Activated CD8-positive, alpha-beta T cell treated with anti-CD3 and anti-CD28 coated beads, Interleukin-2, amount 10 ng/mL, durations not matched to agents 7 days and 5 days (primary cell): ENCODE data around the gene KLK10. TPM values are rescaled to one million over a fixed set of nuclear protein-coding genes. Genes with fewer than 3 reads are reported as not detected.
A peak's percentile ranks its signal among the peaks of the same experiment; 100 is the strongest.
"Not testable (repeated sequence)": the region's sequence is repeated elsewhere in the genome, so short reads cannot be mapped to it uniquely, and the experiment has no call there.

ENCODE experiments used
- ATAC-seq: fragments of 150-1000 bp; cut with Tn5 transposase; one replicate; pipeline ENCODE4 v1.10.0; 2021; ENCODE audit warnings: moderate library complexity
- CTCF ChIA-PET: fragments of 350-600 bp; sonication (Branson Sonifier 250); formaldehyde crosslinking; loops from one replicate; lab custom pipeline; 2021; ENCODE audit warnings: antibody characterized with exemption; lab: Charles Lee
- POLR2A ChIA-PET: fragments of 350-600 bp; sonication (Branson Sonifier 250); formaldehyde crosslinking; loops from one replicate; lab custom pipeline; 2021; ENCODE audit warnings: antibody characterized with exemption; lab: Charles Lee
- DNase-seq: peaks from one replicate; pipeline ENCODE4 v3.0.0-alpha.2; 2020
- H3K27ac Mint-ChIP-seq: one replicate; pipeline ENCODE4 v1.8.0; 2021; ENCODE audit warnings: mild to moderate bottlenecking, mixed read lengths
- H3K27me3 Mint-ChIP-seq: one replicate; pipeline ENCODE4 v1.8.0; 2021; ENCODE audit warnings: low read depth, mixed read lengths
- H3K36me3 Mint-ChIP-seq: one replicate; pipeline ENCODE4 v1.8.0; 2021; ENCODE audit warnings: low read depth, mixed read lengths
- H3K4me1 Mint-ChIP-seq: one replicate; pipeline ENCODE4 v1.8.0; 2021; ENCODE audit warnings: low read depth, mixed read lengths
- H3K4me3 Mint-ChIP-seq: one replicate; pipeline ENCODE4 v1.8.0; 2021; ENCODE audit warnings: mild to moderate bottlenecking, mixed read lengths
- H3K9me3 Mint-ChIP-seq: one replicate; pipeline ENCODE4 v1.8.0; 2022; ENCODE audit warnings: mixed read lengths; ENCODE audit not compliant: insufficient read depth
- total RNA-seq, 2 experiments: library from RNA; stranded (reverse); gene quantifications; one replicate each; pipeline ENCODE4 v1.2.3, GENCODE V29; 2021

Gene KLK10
- total RNA-seq, 2 experiments from 2014 or later, result not detected

DNA sequence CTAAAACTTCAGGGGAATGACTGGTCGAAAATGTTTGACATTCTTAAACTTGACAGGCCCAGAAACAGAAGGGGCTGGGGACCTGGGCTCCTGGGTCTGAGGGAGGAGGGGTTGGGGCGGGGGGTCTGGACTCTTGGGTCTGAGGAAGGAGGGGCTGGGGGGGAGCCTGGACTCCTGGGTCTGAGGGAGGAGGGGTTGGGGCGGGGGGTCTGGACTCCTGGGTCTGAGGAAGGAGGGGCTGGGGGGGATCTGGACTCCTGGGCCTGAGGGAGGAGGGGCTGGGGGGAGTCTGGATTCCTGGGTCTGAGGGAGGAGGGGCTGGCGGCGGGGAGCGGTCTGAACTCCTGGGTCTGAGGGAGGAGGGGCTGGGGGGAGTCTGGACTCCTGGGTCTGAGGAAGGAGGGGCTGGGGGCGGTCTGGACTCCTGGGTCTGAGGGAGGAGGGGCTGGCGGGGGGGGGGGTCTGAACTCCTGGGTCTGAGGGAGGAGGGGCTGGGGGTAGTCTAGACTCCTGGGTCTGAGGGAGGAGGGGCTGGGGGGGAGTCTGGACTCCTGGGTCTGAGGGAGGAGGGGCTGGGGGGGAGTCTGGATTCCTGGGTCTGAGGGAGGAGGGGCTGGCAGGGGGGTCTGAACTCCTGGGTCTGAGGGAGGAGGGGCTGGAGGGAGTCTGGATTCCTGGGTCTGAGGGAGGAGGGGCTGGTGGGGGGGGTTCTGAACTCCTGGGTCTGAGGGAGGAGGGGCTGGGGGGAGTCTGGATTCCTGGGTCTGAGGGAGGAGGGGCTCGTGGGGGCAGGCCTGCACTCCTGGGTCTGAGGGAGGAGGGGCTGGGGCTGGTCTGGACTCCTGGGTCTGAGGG, 44.6 kb downstream of the KLK10 start:
- no peak overlapping the region for H3K4me3 Mint-ChIP-seq
- no peaks in the 10 kb centered on the region for H3K9me3 Mint-ChIP-seq
- H3K27me3 Mint-ChIP-seq, result peaks cover 8% of the 10 kb centered on the region
- ChIA-PET POLR2A (no interaction called here), CTCF (no interaction called here)
- no peaks in the 10 kb centered on the region for H3K4me1 Mint-ChIP-seq
- H3K27ac Mint-ChIP-seq, result peak overlapping the region; percentile 57
- ATAC-seq (no peak), DNase-seq (no peak)
- H3K36me3 Mint-ChIP-seq, result no peaks in the 10 kb centered on the region

DNA sequence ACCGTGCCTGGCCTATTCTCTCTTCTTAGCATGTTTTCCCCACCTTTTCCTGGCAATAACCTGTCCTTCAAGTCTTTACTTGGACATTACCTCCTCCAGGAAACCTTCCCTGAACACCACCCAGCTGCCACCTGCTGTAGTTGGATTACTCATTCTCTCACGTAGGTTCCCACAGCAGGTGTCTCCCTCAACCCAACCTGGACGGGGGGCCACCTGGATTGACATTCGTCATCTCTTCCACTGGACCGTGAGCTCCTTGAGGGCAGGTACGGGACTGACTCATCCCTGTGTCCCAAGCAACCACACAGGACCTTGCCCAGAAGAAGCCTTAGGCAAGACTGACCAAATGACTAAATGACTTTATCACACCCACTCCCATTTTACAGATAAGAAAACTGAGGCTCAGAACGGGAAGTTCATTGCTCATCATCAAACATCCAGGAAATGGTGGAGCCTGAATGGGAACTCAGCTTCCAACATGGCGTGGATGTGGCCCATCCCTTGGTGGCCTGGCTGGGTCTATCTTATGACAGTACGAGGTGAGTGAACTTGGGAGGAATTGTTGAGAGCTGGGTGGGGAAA, 46.6 kb downstream of the KLK10 start:
- DNase-seq, result no peak
- POLR2A ChIA-PET, result no interaction called here
- H3K27me3 Mint-ChIP-seq, result peaks cover 8% of the 10 kb centered on the region
- no peak overlapping the region for H3K27ac Mint-ChIP-seq
- no peaks in the 10 kb centered on the region for H3K36me3 Mint-ChIP-seq
- H3K4me1 Mint-ChIP-seq, result no peaks in the 10 kb centered on the region
- H3K9me3 Mint-ChIP-seq, result no peaks in the 10 kb centered on the region
- H3K4me3 Mint-ChIP-seq, result no peak overlapping the region
- CTCF ChIA-PET, result no interaction called here
- no peak for ATAC-seq

DNA sequence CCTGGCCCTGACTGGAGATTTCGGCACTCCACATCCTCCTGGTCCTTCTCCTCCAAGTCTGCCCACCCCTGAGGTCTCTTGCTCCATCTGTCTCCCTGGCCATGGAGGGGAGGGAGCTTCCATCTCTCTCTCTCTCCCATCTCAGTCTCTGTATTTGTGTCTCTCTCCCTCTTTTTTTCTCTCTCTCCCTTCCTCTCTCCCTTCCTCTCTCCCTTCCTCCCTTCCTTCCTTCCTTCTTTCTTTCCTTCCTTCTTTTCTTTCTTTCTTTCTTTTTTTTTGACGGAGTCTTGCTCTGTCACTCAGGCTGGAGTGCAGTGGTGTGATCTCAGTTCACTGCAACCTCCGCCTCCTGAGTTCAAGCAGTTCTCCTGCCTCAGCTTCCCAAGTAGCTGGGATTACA, 49.7 kb downstream of the KLK10 start:
- POLR2A ChIA-PET, H3K27me3 Mint-ChIP-seq, DNase-seq, H3K27ac Mint-ChIP-seq, ATAC-seq, H3K9me3 Mint-ChIP-seq, H3K4me3 Mint-ChIP-seq, H3K4me1 Mint-ChIP-seq, CTCF ChIA-PET, H3K36me3 Mint-ChIP-seq: not testable (repeated sequence)

DNA sequence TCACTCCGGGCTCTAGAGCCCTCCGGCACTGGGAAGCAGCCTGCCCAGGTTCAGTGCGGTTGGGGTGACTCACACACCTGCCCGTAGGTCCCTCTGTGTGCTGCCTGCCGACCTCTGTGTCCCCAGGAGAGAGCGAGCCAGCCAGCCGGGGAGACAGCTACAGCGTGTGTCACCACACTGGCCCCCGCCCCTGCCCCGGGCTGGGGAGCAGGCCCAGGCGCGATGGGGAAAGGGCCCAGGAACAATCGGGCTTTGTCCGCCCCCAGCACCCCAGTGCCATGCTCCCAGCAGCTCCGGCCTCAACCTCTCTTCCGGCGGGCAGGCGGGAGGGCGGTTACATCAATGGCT, 50.1 kb downstream of the KLK10 start, which contains the start of gene KLK6:
KLK6 (minus strand) TSS at position 179 of the 348 bp plus-strand sequence. CDS start 1,487 bp downstream, outside the sequence.
- ChIA-PET POLR2A (no interaction called here), CTCF (no interaction called here)
- peaks cover 4% of the 10 kb centered on the region for H3K27me3 Mint-ChIP-seq
- DNase-seq, result no peak
- no peaks in the 10 kb centered on the region for H3K36me3 Mint-ChIP-seq
- H3K27ac Mint-ChIP-seq, result no peak within 1 kb of the TSS
- H3K4me3 Mint-ChIP-seq, result no peak within 1 kb of the TSS
- no peaks in the 10 kb centered on the region for H3K4me1 Mint-ChIP-seq
- H3K9me3 Mint-ChIP-seq, result no peaks in the 10 kb centered on the region
- no peak for ATAC-seq

DNA sequence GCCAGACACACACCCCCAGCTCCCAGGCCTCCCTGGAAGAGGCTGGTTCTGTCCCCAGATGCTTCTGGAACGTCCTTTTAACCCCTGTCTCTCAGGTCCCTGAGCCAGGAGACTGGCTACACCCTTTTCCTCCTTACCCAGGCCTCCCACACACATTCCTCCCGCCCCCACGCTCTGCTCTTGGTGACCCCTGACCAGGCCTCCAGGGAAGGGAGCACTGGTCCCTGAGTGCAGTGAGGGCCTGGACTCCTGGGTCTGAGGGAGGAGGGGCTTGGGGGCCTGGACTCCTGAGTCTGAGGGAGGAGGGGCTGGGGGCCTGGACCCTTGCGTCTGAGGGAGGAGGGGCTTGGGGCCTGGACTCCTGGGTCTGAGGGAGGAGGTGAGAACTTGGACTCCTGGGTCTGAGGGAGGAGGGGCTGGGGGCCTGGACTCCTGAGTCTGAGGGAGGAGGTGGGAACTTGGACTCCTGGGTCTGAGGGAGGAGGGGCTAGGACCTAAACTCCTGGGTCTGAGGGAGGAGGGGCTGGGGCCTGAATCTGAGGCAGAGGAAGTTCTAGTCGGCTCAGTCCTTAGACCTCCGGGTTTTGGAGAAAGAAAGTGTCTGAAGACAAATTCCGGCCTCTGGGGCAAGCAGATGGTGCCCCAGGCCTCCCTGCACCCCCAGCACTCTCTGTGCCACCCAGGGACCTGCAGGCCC, 50.6 kb downstream of the KLK10 start:
- ATAC-seq (no peak), DNase-seq (no peak)
- peaks cover 4% of the 10 kb centered on the region for H3K27me3 Mint-ChIP-seq
- POLR2A ChIA-PET, result no interaction called here
- H3K9me3 Mint-ChIP-seq, result no peaks in the 10 kb centered on the region
- H3K4me1 Mint-ChIP-seq, result no peaks in the 10 kb centered on the region
- CTCF ChIA-PET, result no interaction called here
- H3K27ac Mint-ChIP-seq, result no peak overlapping the region
- no peak overlapping the region for H3K4me3 Mint-ChIP-seq
- H3K36me3 Mint-ChIP-seq, result no peaks in the 10 kb centered on the region

DNA sequence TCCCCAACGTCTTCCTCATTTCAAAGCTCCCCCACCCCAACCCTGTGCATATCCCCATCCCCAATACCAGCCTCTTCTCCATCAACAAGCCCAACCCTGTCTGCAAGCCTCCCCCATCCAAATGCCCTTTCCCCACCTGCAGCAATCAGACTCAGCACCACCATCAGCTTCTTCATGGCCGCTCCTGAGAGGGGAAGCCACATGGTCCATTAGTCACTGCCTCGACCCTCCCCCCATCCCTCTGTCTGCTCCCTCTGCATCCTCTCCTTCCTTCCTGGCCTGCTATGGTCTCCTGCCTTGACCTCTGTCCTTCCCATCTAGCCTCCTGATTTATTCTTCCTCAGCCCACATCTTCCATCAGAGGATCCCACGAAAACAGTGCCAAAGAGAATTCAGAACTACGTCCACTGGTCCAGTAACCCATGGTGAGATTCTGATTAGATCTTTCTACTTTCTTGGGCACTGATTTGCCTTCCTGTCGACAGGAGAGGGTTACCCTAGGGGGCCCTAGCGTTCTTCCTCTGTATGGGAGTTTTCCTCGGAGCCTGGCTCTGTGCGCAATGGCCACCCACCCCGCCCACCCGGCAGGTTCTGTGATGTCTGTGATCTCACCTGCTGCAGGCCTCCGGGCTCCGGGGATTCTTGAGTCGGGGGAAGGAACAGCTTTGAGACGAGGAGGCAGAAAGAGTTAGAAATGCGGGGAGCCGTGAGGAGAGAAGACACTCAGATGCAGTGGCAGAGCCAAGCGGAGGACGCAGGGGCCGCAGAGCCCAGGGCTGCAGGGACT, 51.4 kb downstream of the KLK10 start:
- Mint-ChIP-seq H3K4me3 (no peak overlapping the region), H3K27me3 (peaks cover 4% of the 10 kb centered on the region), H3K4me1 (no peaks in the 10 kb centered on the region), H3K36me3 (no peaks in the 10 kb centered on the region), H3K9me3 (no peaks in the 10 kb centered on the region), H3K27ac (no peak overlapping the region)
- ATAC-seq (no peak), DNase-seq (no peak)
- CTCF ChIA-PET, result no interaction called here
- POLR2A ChIA-PET, result no interaction called here

DNA sequence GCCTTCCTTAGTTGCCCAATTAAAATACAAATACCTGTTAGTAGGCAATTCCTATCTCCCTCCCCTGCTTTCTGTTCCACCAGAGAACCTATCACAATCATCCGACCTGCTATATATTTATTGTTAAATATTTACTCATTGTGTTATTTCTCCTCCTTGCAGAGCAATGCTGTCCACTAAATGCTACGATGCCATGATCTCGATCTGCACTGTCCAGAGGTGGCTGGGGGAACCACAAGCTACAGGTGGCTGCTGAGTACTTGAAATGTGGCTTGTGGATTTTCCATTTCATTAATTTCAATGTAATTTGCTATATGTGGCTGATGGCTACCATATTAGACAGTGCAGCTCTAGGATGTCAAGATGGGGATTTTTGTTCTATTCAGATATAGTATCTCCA, 55.2 kb downstream of the KLK10 start:
- Mint-ChIP-seq H3K4me1 (no peaks in the 10 kb centered on the region), H3K27ac (no peak overlapping the region), H3K9me3 (no peaks in the 10 kb centered on the region), H3K36me3 (no peaks in the 10 kb centered on the region), H3K27me3 (no peaks in the 10 kb centered on the region), H3K4me3 (no peak overlapping the region)
- ChIA-PET POLR2A (no interaction called here), CTCF (no interaction called here)
- no peak for ATAC-seq
- DNase-seq, result no peak

DNA sequence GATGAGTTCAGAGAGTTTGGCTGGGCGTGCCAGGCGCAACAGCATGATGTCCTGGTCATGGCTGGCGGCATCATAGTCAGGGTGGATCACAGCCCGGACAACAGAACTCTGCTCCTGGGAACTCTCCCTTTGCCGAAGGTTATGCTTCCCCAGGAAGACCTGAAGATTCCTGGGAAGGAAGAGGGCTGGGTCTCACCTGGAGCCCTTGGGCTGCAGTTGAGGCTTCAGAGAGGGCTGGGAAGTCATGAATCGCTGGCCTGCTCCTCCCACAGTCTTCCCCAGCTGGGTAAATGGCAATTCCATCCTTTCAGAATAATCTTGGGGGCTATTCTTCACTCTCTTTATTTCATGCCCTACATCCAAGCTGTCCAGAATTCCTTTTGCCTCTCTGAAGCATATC, 56.1 kb downstream of the KLK10 start:
- Mint-ChIP-seq H3K36me3 (no peaks in the 10 kb centered on the region), H3K27ac (no peak overlapping the region), H3K27me3 (no peaks in the 10 kb centered on the region), H3K9me3 (no peaks in the 10 kb centered on the region), H3K4me1 (no peaks in the 10 kb centered on the region), H3K4me3 (no peak overlapping the region)
- ChIA-PET POLR2A (no interaction called here), CTCF (no interaction called here)
- DNase-seq, result no peak
- ATAC-seq, result no peak

Other genes with a start within 250 kb of the KLK10 start
- gene GPR32, start 249.2 kb downstream of the KLK10 start, total RNA-seq, result not detected
- gene ACP4, start 229.3 kb downstream of the KLK10 start, total RNA-seq, result not detected
- gene KLK1, start 195.9 kb downstream of the KLK10 start, total RNA-seq, result under 1 TPM; 0.45 to 0.47 TPM
- not detected for gene KLK15, start 186.1 kb downstream of the KLK10 start, total RNA-seq
- gene KLK3, start 164.8 kb downstream of the KLK10 start, total RNA-seq, result not detected
- gene KLK2, start 146.3 kb downstream of the KLK10 start, total RNA-seq, result not detected
- not detected for gene KLK4, start 108.3 kb downstream of the KLK10 start, total RNA-seq
- gene KLK5, start 66.7 kb downstream of the KLK10 start, total RNA-seq, result not detected
- gene KLK6, start 50.1 kb downstream of the KLK10 start, total RNA-seq, result not detected
- not detected for gene KLK7, start 35.8 kb downstream of the KLK10 start, total RNA-seq
- gene KLK8, start 18.1 kb downstream of the KLK10 start, total RNA-seq, result not detected
- not detected for gene KLK11, start 6.9 kb upstream of the KLK10 start, total RNA-seq
- not detected for gene KLK12, start 15.3 kb upstream of the KLK10 start, total RNA-seq
- gene KLK13, start 45.4 kb upstream of the KLK10 start, total RNA-seq, result not detected
- under 1 TPM in 1 of 2 experiments, not detected in 1; 0.57 TPM for gene KLK14, start 63.2 kb upstream of the KLK10 start, total RNA-seq
- 1 to 10 TPM; 8.7 to 10.0 TPM for gene CTU1, start 88.7 kb upstream of the KLK10 start, total RNA-seq
- under 1 TPM; 0.58 to 0.60 TPM for gene SIGLEC9, start 105.2 kb upstream of the KLK10 start, total RNA-seq
- gene SIGLEC7, start 122.6 kb upstream of the KLK10 start, total RNA-seq, result not detected
- gene CD33, start 205.4 kb upstream of the KLK10 start, total RNA-seq, result 1 to 10 TPM; 2.3 to 4.0 TPM
- not detected for gene SIGLECL1, start 231.4 kb upstream of the KLK10 start, total RNA-seq